OCI-LY7 (cell line): ENCODE data around the gene PRKN.

Source experiments
- EZH2phosphoT487 ChIP-seq: fragments of 200-600 bp; sonication (generic); IDR thresholded peaks from 2 replicates; pipeline ENCODE4 v1.6.1; 2018; ENCODE audit warnings: low read depth, borderline replicate concordance, mild to moderate bottlenecking, mixed run types, antibody characterized with exemption, low read length, moderate library complexity, mixed read lengths
- TF ChIP-seq, protein P1 (sequence below): fragments of 200-600 bp; sonication (generic); conservative IDR thresholded peaks from 2 replicates; pipeline ENCODE4 v1.5.1; 2014; ENCODE audit warnings: mild to moderate bottlenecking, antibody characterized with exemption, low read length, moderate library complexity, mixed read lengths

DNA sequence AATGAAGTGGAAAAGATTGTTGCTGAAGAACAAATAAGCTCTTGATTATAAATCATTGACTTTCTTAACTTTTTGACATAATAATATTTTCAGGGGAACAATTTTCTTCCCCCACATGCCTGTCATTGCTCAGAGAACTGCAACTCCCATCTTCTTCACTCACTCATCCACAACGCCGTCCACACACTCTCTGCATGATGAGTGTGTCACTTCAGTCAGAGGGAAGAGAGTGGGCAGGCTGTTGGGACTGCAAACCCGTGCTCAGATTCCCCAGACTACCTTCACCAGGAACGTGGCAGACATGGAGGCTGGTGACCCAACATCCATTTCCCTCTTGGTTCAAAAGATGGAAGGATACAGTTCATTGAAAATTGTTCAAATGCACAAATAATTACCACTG is 650.8 kb downstream of the PRKN start:
- TF ChIP-seq, protein P1, sequence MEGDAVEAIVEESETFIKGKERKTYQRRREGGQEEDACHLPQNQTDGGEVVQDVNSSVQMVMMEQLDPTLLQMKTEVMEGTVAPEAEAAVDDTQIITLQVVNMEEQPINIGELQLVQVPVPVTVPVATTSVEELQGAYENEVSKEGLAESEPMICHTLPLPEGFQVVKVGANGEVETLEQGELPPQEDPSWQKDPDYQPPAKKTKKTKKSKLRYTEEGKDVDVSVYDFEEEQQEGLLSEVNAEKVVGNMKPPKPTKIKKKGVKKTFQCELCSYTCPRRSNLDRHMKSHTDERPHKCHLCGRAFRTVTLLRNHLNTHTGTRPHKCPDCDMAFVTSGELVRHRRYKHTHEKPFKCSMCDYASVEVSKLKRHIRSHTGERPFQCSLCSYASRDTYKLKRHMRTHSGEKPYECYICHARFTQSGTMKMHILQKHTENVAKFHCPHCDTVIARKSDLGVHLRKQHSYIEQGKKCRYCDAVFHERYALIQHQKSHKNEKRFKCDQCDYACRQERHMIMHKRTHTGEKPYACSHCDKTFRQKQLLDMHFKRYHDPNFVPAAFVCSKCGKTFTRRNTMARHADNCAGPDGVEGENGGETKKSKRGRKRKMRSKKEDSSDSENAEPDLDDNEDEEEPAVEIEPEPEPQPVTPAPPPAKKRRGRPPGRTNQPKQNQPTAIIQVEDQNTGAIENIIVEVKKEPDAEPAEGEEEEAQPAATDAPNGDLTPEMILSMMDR = no peak
- no peak for TF ChIP-seq EZH2phosphoT487
